OCI-LY1 (cell line): Measurements from ENCODE around the gene HERPUD2.
A peak's percentile ranks its signal among the peaks of the same experiment; 100 is the strongest.
"Not testable (repeated sequence)": the region's sequence is repeated elsewhere in the genome, so short reads cannot be mapped to it uniquely, and the experiment has no call there.

Source experiments
- H2AFZ ChIP-seq: fragments of 200-600 bp; sonication (generic), shearing (Covaris generic); 2 replicates; pipeline ENCODE4 v1.6.0; 2014; ENCODE audit warnings: antibody characterized with exemption, mild to moderate bottlenecking, low read length
- H3F3A ChIP-seq: fragments of 200-600 bp; sonication (generic), shearing (Covaris generic); 2 replicates; pipeline ENCODE4 v1.6.0; 2014; ENCODE audit warnings: mild to moderate bottlenecking, antibody characterized with exemption, low read length, moderate library complexity; ENCODE audit not compliant: insufficient read depth
- H3K27ac ChIP-seq: fragments of 200-600 bp; sonication (generic); 2 replicates; pipeline ENCODE4 v1.5.1; 2014; ENCODE audit warnings: low read length, mixed run types, mild to moderate bottlenecking, low read depth; ENCODE audit not compliant: poor library complexity, severe bottlenecking
- H3K27me3 ChIP-seq: fragments of 200-600 bp; sonication (generic); 2 replicates; pipeline ENCODE4 v1.6.0; 2014; ENCODE audit warnings: antibody characterized with exemption, mild to moderate bottlenecking, low read length, moderate library complexity; ENCODE audit not compliant: insufficient read depth
- H3K36me3 ChIP-seq: fragments of 200-600 bp; sonication (generic); 2 replicates; pipeline ENCODE4 v1.6.1; 2014; ENCODE audit warnings: mild to moderate bottlenecking, antibody characterized with exemption, low read length, moderate library complexity, mixed read lengths; ENCODE audit not compliant: insufficient read depth
- H3K4me1 ChIP-seq: fragments of 200-600 bp; sonication (generic); 2 replicates; pipeline ENCODE4 v1.5.1; 2014; ENCODE audit warnings: mild to moderate bottlenecking, low read length, moderate library complexity; ENCODE audit not compliant: insufficient read depth, severe bottlenecking
- H3K4me2 ChIP-seq: fragments of 200-600 bp; sonication (generic), shearing (Covaris generic); 2 replicates; pipeline ENCODE4 v1.6.1; 2014; ENCODE audit warnings: low read length
- H3K4me3 ChIP-seq: fragments of 200-600 bp; sonication (generic); 2 replicates; pipeline ENCODE4 v1.5.1; 2014; ENCODE audit warnings: low read length, low read depth, mild to moderate bottlenecking, mixed read lengths; ENCODE audit not compliant: poor library complexity, severe bottlenecking
- H3K79me2 ChIP-seq: fragments of 200-600 bp; shearing (Covaris generic); 2 replicates; pipeline ENCODE4 v1.6.1; 2016; ENCODE audit warnings: mixed run types, low read length, mixed read lengths; ENCODE audit not compliant: insufficient read depth
- H3K9ac ChIP-seq: fragments of 200-600 bp; sonication (generic), shearing (Covaris generic); 2 replicates; pipeline ENCODE4 v1.6.1; 2014; ENCODE audit warnings: mild to moderate bottlenecking, low read length, mixed read lengths
- H3K9me2 ChIP-seq: fragments of 200-600 bp; sonication (generic), shearing (Covaris generic); 2 replicates; pipeline ENCODE4 v1.6.1; 2014; ENCODE audit warnings: low read depth, mild to moderate bottlenecking, low read length, mixed read lengths
- H3K9me3 ChIP-seq: fragments of 200-600 bp; shearing (Covaris generic); 2 replicates; pipeline ENCODE4 v1.6.1; 2014; ENCODE audit warnings: low read length, mixed read lengths
- H4K20me1 ChIP-seq: fragments of 200-600 bp; sonication (generic), shearing (Covaris generic); 2 replicates; pipeline ENCODE4 v1.6.0; 2016; ENCODE audit warnings: mild to moderate bottlenecking, low read length; ENCODE audit not compliant: insufficient read depth
- EZH2 ChIP-seq: fragments of 200-600 bp; sonication (generic), shearing (Covaris generic); IDR thresholded peaks from 2 replicates; pipeline ENCODE4 v1.8.0; 2017; ENCODE audit warnings: borderline replicate concordance, mixed run types, mild to moderate bottlenecking, antibody characterized with exemption, low read length, moderate library complexity, mixed read lengths
- TF ChIP-seq, protein P1 (sequence below): fragments of 200-600 bp; sonication (generic), shearing (Covaris generic); IDR thresholded peaks from 2 replicates; pipeline ENCODE4 v1.5.1; 2017; ENCODE audit warnings: mild to moderate bottlenecking, antibody characterized with exemption, low read length, moderate library complexity, mixed read lengths

Gene HERPUD2

DNA sequence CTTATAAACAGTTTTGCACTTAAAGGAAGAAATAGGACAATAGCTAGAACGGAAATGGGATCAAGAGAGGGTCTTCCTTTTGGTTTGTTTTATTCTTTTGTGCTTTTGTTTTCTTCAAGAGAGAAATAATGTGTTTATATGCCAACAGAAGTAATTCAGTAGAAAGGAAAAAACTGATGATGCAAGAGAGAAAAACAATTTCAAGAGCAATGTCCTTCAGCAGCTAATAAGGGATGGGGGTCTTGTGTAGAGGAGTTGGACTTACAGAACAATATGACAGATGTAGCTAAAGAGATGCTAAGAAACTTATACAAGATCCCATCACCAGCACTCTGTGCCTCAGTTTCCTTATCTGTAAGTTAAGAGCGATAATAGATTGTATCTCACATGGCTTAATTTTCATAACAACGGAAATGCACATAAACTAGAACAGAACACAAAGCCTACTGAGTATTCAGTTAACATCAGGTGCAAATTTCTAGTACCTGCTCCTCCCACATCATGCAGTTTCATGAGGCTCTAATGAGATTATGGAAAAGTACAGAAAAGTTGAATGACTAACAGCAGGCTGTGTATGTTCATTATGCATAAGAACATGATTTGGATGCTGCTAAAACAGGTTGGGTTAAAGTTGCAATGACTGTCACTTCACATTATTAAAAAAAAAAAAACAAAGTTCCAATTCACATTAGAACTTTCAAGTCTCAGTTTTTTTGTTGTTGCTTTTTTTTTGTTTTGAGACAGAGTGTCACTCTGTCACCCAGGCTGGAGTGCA lies 17.2 kb downstream of the HERPUD2 start:
- Histone ChIP-seq H3K36me3 (no peaks in the 10 kb centered on the region), H3K9me2 (no peaks in the 10 kb centered on the region), H3K27me3 (no peaks in the 10 kb centered on the region), H3F3A (no peaks in the 10 kb centered on the region), H3K9me3 (no peaks in the 10 kb centered on the region), H3K79me2 (no peaks in the 10 kb centered on the region), H3K4me3 (no peak overlapping the region), H3K27ac (no peak overlapping the region), H2AFZ (no peak overlapping the region), H3K4me1 (no peaks in the 10 kb centered on the region), H3K4me2 (no peak overlapping the region), H4K20me1 (no peaks in the 10 kb centered on the region), H3K9ac (no peak overlapping the region)
- TF ChIP-seq, protein P1, sequence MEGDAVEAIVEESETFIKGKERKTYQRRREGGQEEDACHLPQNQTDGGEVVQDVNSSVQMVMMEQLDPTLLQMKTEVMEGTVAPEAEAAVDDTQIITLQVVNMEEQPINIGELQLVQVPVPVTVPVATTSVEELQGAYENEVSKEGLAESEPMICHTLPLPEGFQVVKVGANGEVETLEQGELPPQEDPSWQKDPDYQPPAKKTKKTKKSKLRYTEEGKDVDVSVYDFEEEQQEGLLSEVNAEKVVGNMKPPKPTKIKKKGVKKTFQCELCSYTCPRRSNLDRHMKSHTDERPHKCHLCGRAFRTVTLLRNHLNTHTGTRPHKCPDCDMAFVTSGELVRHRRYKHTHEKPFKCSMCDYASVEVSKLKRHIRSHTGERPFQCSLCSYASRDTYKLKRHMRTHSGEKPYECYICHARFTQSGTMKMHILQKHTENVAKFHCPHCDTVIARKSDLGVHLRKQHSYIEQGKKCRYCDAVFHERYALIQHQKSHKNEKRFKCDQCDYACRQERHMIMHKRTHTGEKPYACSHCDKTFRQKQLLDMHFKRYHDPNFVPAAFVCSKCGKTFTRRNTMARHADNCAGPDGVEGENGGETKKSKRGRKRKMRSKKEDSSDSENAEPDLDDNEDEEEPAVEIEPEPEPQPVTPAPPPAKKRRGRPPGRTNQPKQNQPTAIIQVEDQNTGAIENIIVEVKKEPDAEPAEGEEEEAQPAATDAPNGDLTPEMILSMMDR: no peak
- TF ChIP-seq EZH2: no peak

DNA sequence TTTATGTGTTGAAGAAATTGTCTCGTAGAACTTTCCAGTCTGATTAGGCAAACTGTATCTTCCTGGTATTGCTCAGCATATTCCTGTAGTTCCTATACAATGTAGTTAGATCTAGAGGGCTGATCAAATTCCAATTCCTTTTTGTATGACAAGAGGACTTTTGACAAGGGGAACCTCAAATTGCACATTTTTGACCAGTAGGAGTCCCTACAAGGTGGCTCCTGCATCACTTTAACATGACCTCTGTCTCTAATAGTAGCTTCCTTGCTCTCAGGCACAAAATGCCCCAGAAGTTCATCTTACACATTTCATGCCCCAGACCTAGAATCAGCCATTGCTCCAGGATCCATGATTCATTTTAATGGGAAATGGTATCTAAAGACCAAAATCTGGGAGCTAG lies 18.7 kb downstream of the HERPUD2 start:
- Histone ChIP-seq H4K20me1 (no peaks in the 10 kb centered on the region), H3K9me3 (no peaks in the 10 kb centered on the region), H3K9ac (no peak overlapping the region), H2AFZ (no peak overlapping the region), H3K27me3 (no peaks in the 10 kb centered on the region), H3K79me2 (0 out of 2 replicates have a peak, but pooled peaks cover 6% of the 10 kb centered on the region), H3F3A (no peaks in the 10 kb centered on the region), H3K4me3 (no peak overlapping the region), H3K9me2 (no peaks in the 10 kb centered on the region), H3K4me1 (no peaks in the 10 kb centered on the region), H3K27ac (no peak overlapping the region), H3K36me3 (no peaks in the 10 kb centered on the region), H3K4me2 (no peak overlapping the region)
- TF ChIP-seq, protein P1: peak; percentile 41
- TF ChIP-seq EZH2: no peak

DNA sequence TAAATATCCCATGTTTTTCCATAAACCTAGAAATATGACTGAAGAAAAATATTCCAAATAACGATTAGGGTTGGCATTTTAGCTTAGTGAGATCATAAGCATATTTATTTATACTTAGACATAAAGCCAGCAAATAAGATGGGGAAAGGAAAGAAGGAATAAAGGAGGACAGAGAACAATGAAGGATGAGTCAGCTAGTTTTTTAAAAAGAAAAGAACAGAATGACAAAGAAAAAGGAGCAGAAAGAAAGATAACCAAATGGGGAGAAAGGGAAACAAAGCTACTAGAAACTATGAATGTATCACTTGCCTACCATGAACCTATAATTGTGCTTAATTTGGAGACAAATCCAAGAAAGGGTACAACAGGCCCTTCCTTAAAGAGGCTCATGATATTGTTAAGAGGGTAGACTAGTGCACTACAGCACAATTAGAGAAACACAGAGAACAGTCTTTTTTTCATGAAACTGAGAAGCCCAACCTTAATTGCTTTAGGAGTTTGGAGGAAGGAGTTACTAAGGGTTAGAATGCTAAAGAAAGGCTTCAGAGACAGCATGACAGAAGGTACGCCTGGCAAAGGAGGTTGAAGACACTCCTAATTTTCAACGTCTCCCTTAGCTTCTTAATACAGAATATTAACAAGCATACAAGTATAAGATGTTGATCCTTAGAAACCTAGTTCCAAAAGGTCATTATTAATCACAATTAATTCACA lies 23.9 kb downstream of the HERPUD2 start:
- no peak overlapping the region for H2AFZ ChIP-seq
- 0 out of 2 replicates have a peak, but pooled peaks cover 6% of the 10 kb centered on the region for H3K79me2 ChIP-seq
- H3K4me2 ChIP-seq: no peak overlapping the region
- H3F3A ChIP-seq: no peaks in the 10 kb centered on the region
- no peaks in the 10 kb centered on the region for H3K4me1 ChIP-seq
- H3K9me2 ChIP-seq: no peaks in the 10 kb centered on the region
- no peak overlapping the region for H3K27ac ChIP-seq
- H3K36me3 ChIP-seq: peaks cover 17% of the 10 kb centered on the region
- no peaks in the 10 kb centered on the region for H3K27me3 ChIP-seq
- H4K20me1 ChIP-seq: no peaks in the 10 kb centered on the region
- H3K9me3 ChIP-seq: peaks cover 3% of the 10 kb centered on the region; the same call in 1 of the 2 replicates
- no peak for TF ChIP-seq EZH2
- TF ChIP-seq, protein P1: no peak
- no peak overlapping the region for H3K9ac ChIP-seq
- no peak overlapping the region for H3K4me3 ChIP-seq

DNA sequence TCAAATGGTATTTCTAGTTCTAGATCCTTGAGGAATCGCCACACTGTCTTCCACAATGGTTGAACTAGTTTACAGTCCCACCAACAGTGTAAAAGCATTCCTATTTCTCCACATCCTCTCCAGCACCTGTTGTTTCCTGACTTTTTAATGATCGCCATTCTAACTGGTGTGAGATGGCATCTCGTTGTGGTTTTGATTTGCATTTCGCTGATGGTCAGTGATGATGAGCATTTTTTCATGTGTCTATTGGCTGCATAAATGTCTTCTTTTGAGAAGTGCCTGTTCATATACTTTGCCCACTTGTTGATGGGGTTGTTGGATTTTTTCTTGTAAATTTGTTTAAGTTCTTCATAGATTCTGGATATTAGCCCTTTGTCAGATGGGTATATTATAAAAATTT lies 34.5 kb downstream of the HERPUD2 start:
- H3K27me3 ChIP-seq, H3K9me2 ChIP-seq, H3K27ac ChIP-seq, H3F3A ChIP-seq, H4K20me1 ChIP-seq, H3K4me1 ChIP-seq, H3K36me3 ChIP-seq, H3K9me3 ChIP-seq, H2AFZ ChIP-seq, H3K4me2 ChIP-seq, H3K4me3 ChIP-seq, H3K79me2 ChIP-seq, H3K9ac ChIP-seq: not testable (repeated sequence)
